Measurements from ENCODE around the gene NDUFAF4.

Gene NDUFAF4

DNA sequence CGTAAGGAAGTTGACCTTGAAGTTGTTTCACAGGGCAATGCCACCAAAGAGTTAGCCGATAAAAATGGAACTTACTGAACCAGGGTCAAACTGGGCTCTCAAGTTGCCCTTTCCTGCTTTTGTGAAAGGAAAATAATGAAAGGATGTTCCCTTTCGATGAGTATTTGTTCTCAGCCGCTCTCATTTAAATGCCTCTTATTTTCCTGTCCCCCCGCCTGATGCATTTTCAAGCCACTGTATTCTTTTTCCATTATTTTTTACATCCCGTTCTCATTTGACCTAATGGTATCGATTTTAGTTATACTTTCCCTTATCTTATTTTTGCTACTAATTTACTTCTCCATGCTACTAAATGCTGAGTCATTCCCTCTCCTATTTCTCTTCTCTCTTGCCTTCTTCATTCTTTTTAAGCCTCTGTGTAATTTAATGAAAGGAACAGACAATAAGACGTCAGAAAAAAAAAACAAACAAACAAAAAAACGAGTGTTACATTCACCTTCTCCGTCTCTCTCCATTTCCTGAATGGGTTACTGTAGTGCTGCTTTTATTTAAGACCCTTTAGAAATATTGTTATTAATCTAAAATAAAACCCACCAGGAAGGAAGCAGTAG is 655 bp upstream of the NDUFAF4 start:
- peaks cover 10% of the 10 kb centered on the region; the same call in 1 of the 2 replicates for H3K27me3 ChIP-seq (ENCODE audit: control insufficient read depth, low read length)
- H3K79me2 ChIP-seq (ENCODE audit: control insufficient read depth, low read length) = peaks cover 43% of the 10 kb centered on the region
- peaks cover 43% of the 10 kb centered on the region for H3K36me3 ChIP-seq (ENCODE audit: control insufficient read depth, low read length)
- H3K9me3 ChIP-seq (ENCODE audit: control insufficient read depth, insufficient read depth, low read length) = no peaks in the 10 kb centered on the region
- peak overlapping the region; percentile 99 for H3K4me3 ChIP-seq (ENCODE audit: low read length)
- H3K9me2 ChIP-seq (replicated peaks; ENCODE audit: control insufficient read depth, low read length) = no peaks in the 10 kb centered on the region
- peak overlapping the region; percentile 71 for H3K4me2 ChIP-seq (ENCODE audit: low read length)
- peaks cover 7% of the 10 kb centered on the region for H3F3A ChIP-seq (ENCODE audit: control insufficient read depth, insufficient read depth)
- TF ChIP-seq, protein P1, sequence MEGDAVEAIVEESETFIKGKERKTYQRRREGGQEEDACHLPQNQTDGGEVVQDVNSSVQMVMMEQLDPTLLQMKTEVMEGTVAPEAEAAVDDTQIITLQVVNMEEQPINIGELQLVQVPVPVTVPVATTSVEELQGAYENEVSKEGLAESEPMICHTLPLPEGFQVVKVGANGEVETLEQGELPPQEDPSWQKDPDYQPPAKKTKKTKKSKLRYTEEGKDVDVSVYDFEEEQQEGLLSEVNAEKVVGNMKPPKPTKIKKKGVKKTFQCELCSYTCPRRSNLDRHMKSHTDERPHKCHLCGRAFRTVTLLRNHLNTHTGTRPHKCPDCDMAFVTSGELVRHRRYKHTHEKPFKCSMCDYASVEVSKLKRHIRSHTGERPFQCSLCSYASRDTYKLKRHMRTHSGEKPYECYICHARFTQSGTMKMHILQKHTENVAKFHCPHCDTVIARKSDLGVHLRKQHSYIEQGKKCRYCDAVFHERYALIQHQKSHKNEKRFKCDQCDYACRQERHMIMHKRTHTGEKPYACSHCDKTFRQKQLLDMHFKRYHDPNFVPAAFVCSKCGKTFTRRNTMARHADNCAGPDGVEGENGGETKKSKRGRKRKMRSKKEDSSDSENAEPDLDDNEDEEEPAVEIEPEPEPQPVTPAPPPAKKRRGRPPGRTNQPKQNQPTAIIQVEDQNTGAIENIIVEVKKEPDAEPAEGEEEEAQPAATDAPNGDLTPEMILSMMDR (IDR thresholded peaks at IDR 0.05; ENCODE audit: low read depth, low read length, poor library complexity, severe bottlenecking) = no peak
- no peak for TF ChIP-seq EZH2phosphoT487 (IDR thresholded peaks at IDR 0.05; ENCODE audit: borderline replicate concordance, low read length)
- peaks cover 21% of the 10 kb centered on the region for H4K20me1 ChIP-seq (ENCODE audit: control insufficient read depth, insufficient read depth, low read depth, low read length)
- H3K4me1 ChIP-seq (ENCODE audit: control insufficient read depth, low read length) = peaks cover 31% of the 10 kb centered on the region
- peak overlapping the region; percentile 64 for H3K27ac ChIP-seq (ENCODE audit: low read depth, low read length)

- no peak for TF ChIP-seq EZH2phosphoT487 (IDR thresholded peaks at IDR 0.05; ENCODE audit: borderline replicate concordance, low read length)
- TF ChIP-seq, protein P1 (IDR thresholded peaks at IDR 0.05; ENCODE audit: low read depth, low read length, poor library complexity, severe bottlenecking) = no peak
- Histone ChIP-seq H3K4me3 (ENCODE audit: low read length) (no peak overlapping the region), H3K9me3 (ENCODE audit: control insufficient read depth, insufficient read depth, low read length) (no peaks in the 10 kb centered on the region), H3K27ac (ENCODE audit: low read depth, low read length) (no peak overlapping the region), H3K4me1 (ENCODE audit: control insufficient read depth, low read length) (no peaks in the 10 kb centered on the region), H3K4me2 (ENCODE audit: low read length) (no peak overlapping the region), H3K79me2 (ENCODE audit: control insufficient read depth, low read length) (peaks cover 17% of the 10 kb centered on the region), H3F3A (ENCODE audit: control insufficient read depth, insufficient read depth) (peaks cover 21% of the 10 kb centered on the region), H4K20me1 (ENCODE audit: control insufficient read depth, insufficient read depth, low read depth, low read length) (peaks cover 9% of the 10 kb centered on the region), H3K27me3 (ENCODE audit: control insufficient read depth, low read length) (no peaks in the 10 kb centered on the region), H3K9me2 (replicated peaks; ENCODE audit: control insufficient read depth, low read length) (no peaks in the 10 kb centered on the region), H3K36me3 (ENCODE audit: control insufficient read depth, low read length) (peaks cover 45% of the 10 kb centered on the region)
Measured at GRCh38 chr6:96889146-96889545, 8.5 kb downstream of the NDUFAF4 start.

DNA sequence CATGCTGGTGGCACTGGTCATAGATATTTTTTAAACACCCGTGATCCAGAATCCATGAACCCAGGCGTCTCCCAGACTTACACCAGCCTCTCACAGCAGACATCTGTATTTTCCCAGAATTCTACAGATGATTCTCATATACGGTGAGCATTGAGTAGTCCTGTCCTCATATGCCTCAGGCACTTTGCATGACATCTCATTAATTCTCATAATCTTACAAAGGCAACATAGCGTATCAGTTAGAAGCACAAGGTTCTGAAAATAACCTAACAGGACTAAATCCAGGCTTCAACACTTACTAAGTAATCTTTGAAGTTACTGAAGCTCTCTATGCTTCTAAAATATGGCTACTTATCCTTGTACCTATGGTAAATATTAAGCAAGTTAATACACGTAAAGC is 8.9 kb downstream of the NDUFAF4 start:
- Histone ChIP-seq H3K27me3 (ENCODE audit: control insufficient read depth, low read length) (no peaks in the 10 kb centered on the region), H3K4me3 (ENCODE audit: low read length) (no peak overlapping the region), H4K20me1 (ENCODE audit: control insufficient read depth, insufficient read depth, low read depth, low read length) (peaks cover 6% of the 10 kb centered on the region), H3K79me2 (ENCODE audit: control insufficient read depth, low read length) (peaks cover 13% of the 10 kb centered on the region), H3K4me1 (ENCODE audit: control insufficient read depth, low read length) (no peaks in the 10 kb centered on the region), H3K36me3 (ENCODE audit: control insufficient read depth, low read length) (peaks cover 41% of the 10 kb centered on the region), H3F3A (ENCODE audit: control insufficient read depth, insufficient read depth) (peaks cover 21% of the 10 kb centered on the region), H3K9me3 (ENCODE audit: control insufficient read depth, insufficient read depth, low read length) (no peaks in the 10 kb centered on the region), H3K27ac (ENCODE audit: low read depth, low read length) (no peak overlapping the region), H3K4me2 (ENCODE audit: low read length) (no peak overlapping the region), H3K9me2 (replicated peaks; ENCODE audit: control insufficient read depth, low read length) (no peaks in the 10 kb centered on the region)
- no peak for TF ChIP-seq EZH2phosphoT487 (IDR thresholded peaks at IDR 0.05; ENCODE audit: borderline replicate concordance, low read length)
- TF ChIP-seq, protein P1 (IDR thresholded peaks at IDR 0.05; ENCODE audit: low read depth, low read length, poor library complexity, severe bottlenecking) = no peak

Data from DOHH2 (cell line).